ENCODE results near the gene ZDHHC18.
A peak's percentile ranks its signal among the peaks of the same experiment; 100 is the strongest.
"Not testable (repeated sequence)": the region's sequence is repeated elsewhere in the genome, so short reads cannot be mapped to it uniquely, and the experiment has no call there.

ZDHHC18 gene

DNA sequence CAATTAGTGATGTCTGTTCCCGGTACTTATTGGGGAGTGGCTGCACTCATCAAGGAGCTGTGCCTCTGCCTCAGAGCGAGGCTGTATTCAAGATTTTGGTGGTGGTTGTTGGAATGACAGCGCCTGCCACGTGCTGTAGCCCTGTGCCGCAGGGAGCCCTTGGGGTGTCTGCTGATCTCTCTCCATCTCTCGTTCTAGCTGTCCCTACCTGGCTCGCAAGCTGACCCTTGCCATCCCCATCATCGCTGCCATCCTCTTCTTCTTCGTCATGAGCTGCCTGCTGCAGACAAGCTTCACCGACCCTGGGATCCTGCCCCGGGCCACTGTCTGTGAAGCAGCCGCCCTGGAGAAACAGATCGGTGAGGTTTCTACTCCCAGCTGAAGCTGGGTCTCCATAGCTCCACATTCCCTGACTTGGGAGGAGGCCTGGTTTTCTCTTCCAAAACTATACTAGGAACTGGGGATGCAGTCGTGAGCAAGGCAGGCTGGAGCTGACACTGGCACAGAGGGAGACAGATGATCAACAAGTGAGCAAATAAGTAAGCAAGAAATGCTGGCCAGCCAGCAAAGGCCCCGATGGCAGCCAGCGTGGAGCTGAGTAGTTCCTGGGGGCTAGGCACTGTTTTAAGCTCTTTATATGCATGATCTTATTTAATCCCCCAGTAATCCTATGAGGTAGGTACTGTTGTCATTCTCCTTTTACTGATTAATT is 5.9 kb downstream of the ZDHHC18 start:
- no peak for DNase-seq (ENCODE audit: low read depth)

DNA sequence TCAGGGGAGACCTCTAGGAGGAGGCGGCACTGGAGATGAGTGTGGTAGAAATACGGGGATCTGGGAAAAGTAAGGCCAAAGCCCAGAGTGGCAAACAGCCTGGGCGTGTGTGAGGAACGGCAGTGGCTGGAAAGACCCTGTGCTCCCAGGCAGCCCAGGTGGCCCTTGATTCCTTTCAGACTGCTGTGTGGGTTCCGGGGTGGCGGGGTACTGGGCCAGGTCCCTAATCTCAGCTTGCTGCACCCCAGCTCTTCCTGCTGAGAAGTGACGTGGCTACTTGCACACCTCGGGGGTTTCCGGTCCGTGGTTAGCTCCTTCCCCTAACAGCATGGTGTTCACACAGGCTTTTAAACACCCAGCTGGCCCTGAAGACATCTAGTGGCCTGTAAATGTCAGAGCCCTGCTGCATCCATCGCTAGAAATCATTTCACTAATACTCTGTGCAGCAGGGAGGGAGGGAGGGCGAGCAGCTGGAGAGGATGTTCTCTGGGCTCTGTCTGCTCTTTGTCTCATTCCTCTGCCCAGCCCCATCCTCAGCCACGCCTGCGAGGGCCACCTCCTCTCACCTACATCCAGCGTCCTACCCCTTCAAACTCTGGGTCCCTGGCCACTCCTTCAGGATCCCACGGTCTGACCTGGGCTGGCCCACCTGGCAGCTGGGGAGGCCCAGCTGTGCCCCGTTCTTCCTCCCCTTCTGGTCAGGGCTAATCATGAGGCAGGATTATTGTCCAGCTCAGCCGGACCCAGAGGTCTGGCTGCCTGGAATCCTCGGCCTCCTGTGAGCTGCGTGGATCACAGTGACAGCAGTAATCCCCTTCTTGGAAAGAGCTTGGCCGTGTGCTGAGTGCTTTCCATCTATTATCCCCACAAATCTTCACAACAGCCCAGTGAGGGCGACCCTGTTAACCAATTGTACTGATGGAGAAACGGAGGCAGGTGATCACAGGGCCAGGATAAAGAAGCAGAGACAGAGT is 7.2 kb downstream of the ZDHHC18 start:
- DNase-seq (ENCODE audit: low read depth), result no peak

DNA sequence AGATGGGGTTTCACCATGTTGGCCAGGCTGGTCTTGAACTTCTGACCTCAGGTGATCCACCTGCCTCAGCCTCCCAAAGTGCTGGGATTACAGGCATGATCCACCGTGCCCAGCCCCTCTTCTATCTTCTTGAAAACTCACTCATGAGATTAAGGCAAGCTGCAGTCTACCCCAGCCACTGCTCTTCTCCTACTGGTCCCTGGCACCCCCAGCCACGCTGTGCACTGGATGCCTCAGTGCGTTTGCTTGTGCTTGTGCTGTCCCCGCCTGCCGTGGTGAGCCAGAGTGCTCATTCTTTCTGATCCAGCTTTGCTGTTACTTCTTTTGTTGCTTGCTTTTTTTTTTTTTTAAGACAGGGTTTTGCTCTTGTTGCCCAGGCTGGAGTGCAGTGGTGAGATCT is 11.2 kb downstream of the ZDHHC18 start:
- not testable (repeated sequence) for DNase-seq (ENCODE audit: low read depth)

DNA sequence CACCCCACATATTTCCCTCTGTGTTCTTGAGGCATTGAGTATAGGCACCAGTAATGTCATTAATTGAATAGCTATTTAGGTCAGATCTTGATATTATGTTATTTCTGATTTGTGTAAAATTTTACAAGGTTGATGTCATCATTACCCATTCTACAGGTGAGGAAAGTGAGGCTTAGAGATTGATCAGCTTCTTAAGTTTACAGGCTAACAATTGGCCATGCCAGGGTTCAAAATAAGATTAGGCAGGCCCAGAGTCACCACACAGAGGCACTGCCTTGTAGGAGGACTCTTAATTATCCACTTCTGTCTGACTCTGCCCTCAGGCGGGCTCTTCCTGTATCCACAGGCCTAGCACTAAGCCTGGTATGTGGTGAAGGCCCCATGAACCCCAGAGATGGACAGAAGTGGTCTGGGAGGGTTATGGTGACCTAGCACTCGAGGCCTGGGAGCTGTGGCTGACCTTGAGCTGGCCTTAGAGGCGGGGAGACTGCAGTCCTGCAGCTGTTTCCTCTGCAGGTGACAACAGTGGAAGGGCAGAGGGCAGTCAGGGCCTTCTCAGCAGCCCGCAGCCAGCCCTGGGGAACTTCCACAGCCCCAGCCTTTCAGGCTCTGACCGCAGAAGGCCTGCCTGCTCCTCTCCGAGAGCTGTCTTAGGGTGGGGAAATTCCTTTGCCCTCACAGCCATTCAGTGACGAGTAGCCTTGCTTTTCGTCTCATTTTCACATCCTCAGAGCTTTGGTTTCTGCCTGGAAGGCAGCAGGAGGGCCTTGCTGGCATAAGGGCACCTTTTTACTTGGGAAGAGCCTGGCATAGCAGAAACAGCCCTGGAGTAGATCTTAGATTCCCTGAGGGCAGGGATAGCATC is 12.2 kb downstream of the ZDHHC18 start:
- no peak for DNase-seq (ENCODE audit: low read depth)

DNA sequence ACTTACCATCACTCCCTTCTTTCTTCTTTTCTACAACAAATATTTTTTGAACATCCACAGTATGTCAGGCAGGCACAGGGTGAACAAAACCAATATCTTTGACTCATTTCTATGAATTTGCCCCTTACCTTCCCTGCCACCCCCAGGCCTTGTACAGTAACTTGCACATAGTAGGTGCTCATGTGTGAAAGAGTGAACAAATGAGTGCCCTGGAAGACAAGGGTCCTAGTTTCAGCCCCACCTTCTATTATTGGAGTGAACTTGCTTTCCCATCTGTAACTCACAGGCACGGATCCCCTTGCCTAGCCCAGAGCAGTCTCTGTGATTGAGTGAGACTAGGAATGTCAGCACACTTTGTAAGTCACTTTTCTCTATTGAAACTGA is 12.8 kb downstream of the ZDHHC18 start:
- no peak for DNase-seq (ENCODE audit: low read depth)

DNA sequence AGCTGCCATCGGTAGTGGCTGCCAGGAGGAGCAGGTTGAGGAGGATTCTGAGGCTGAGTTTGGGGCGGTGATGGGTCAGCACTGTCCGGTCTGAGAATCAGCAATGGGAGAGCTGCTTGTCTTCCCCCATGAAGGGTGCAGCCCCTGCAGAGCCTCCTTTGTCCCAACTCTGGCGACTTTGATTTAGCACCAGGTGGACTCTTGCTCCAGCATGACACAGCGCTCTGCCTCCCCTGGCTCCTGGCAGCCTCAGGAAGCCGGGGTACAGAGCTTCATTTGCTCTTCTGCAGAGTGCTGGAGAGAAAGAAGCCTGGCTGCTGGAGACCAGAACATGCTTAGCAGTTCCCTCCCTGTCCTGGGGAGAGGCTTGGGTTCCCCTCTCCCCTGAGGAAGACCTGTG is 13.3 kb downstream of the ZDHHC18 start:
- no peak for DNase-seq (ENCODE audit: low read depth)

DNA sequence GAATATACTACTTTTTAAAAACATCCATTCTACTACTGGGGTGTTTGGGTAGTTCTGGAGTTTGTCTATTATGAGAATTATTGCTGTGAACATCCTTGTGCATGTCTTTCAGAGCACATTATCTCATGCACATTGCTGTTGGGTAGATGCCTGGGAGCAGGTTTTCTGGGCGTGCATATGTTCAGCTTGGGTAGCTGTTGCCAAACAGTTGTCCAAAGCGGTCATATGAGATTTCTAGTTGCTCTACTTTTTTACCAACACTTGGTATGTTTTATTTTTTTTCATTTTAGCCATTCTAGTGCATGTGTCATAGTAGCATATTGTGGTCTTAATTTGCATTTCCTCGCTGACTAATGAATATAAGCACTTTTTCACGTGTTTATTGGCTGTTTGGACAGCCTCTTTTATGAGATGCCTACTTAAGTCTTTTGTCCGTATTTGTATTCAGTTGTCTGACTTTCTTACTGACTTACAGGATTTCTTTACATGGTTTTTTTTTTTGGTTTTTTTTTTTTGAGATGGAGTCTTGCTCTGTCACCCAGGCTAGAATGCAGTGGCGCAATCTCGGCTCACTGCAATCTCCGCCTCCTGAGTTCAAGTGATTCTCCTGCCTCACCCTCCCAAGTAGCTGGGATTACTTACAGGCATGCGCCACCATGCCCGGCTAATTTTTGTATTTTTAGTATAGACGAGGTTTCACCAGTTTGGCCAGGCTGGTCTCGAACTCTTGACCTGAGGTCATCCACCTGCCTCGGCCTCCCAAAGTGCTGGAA is 18.1 kb downstream of the ZDHHC18 start:
- DNase-seq (ENCODE audit: low read depth), result no peak

DNA sequence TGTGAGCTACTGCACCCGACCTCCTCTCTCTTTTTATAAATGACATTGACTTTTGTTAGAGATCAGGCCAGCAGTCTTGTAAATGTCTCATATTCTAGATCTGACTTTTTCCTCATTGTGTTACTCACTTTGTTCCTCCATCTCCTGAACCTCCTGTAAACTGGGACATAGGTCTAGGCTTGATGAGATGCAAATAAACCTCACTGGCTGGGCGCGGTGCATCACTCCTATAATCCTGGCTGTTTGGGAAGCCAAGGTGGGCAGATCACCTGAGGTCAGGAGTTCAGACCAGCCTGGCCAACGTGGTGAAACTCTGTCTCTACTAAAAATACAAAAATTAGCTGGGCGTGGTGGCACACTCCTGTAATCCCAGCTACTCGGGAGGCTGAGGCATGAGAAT is 21.3 kb downstream of the ZDHHC18 start:
- not testable (repeated sequence) for DNase-seq (ENCODE audit: low read depth)

DNA sequence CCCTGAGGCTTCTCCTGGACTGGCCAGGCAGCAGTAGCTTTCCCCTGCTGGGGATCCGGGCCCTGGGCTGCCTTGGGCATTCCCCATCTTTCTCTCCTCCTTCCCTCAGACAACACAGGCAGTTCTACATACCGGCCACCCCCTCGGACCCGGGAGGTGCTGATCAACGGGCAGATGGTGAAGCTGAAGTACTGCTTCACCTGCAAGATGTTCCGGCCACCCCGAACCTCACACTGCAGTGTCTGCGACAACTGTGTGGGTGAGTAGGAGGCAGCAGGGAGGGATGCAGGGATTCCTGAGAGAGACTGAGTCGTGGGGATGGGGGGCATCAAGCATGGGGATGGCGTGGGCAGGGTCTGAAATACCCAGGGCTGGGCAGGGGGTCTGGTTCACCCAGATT is 22.0 kb downstream of the ZDHHC18 start:
- DNase-seq (ENCODE audit: low read depth), result no peak

DNA sequence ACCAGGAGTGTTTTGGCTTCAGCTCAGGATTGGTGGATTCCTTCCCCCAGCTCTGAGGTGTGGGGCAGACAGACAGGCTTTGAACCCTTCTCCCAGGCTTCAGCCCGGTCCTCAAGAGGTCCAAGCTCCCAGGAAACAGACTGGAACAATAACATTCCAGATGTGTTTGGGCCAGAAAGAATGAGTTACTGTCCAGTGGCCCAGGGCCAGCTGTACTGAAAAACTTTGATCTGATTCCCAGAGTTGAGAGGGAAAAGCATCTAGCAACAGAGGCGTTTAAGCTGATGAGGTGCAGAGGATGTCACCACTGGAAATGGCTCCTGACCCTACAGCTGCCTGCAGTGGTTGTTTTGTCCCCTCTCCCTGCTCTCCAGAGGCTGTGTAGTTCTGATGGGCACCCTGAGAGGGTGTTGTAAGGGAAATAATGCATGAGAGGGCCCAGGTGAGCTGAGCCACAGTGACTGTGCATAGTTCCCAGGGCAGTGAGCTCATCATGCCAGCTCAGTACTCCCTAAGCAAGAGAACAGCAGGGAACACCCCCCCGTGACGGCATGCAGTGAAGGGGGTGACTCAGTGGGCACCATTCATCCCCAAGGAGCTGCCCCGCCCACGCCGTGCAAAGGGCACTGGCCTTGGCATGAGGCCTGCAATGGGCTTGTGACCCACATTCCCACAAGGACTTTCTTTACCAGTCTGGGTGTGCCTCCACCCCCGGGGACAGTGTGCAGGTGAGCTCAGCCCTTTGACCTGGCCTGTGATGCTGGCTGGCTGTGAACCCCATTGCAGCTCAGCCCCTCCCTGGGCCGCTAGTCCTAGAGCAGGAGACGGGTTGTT is 22.7 kb downstream of the ZDHHC18 start:
- peak; percentile 61 for DNase-seq (ENCODE audit: low read depth)

DNA sequence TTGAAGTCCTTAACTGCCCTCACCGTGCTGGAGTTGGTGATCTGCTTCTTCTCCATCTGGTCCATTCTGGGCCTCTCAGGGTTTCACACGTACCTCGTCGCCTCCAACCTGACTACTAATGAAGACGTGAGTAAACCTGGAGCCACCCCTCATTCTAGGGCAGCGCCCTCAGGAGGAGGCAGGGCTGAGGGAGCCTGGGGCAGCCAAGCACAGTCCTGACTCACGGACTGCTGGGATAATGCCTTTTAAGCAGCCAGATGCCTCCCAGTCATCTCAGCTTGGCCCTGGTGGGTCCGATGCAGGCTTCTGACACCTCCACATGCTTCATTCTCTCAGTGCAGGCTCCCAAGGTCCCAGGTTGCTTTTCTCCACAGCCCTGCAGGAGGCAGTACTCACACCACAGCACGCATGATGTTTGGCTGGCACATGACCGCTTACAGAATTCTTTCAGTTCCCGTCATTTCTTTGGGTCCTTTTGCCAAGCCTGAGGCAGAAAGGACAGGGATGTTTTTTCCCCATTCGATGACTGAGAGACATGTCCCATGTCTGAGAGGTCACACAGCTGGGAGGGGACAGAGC is 24.7 kb downstream of the ZDHHC18 start:
- no peak for DNase-seq (ENCODE audit: low read depth)

DNA sequence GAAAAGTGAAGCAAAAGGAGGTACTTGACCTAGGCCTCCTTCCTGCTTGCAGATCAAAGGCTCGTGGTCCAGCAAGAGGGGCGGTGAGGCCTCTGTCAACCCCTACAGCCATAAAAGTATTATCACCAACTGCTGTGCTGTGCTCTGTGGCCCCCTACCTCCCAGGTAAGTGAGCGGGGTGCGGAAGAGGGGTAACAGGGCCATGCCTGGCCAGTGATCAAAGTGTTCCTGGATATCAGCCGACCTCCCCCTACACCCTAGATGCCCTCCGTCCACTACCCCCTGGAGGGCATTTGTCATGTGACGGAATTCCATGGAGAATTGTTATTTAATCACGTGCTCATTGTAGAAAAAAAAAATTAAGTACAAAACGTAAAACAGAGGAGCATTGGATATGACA is 26.2 kb downstream of the ZDHHC18 start:
- DNase-seq (ENCODE audit: low read depth), result no peak

DNA sequence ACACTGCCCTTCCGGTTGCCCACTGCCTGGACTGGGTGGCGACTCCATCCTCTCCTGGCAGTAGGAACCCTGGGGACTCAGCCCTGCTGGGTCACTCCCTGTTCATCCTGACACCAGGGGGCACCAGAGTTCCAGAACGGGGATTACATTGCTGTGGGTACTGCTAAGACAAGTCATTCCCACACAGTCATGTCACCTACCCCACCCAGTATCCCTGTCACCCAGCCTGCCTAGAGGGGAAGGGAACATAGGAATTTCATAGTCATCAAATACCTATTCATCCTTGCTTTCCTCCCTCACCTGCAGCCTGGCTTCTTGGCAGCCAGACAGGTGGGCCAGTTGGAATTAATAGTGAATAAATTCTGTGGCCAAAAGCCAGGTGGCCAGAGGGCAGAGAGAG is 26.7 kb downstream of the ZDHHC18 start:
- DNase-seq (ENCODE audit: low read depth), result peak; percentile 47

DNA sequence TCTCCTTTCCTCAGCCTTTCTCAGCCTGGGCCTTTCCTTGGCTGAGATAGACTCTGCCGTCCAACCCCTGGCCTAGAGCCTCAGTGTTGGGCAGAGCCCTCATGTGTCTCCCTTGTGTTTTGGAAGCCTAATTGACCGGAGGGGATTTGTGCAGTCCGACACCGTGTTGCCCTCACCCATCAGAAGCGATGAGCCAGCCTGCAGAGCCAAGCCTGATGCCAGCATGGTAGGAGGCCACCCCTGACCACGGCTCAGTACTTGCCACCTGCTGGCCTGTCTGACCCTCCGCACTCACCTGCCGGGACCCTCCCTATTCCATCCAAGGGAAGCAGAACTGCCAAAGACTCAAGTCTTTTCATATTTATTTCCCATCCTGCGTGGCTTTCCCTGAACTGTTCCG is 27.1 kb downstream of the ZDHHC18 start:
- DNase-seq (ENCODE audit: low read depth), result no peak

DNA sequence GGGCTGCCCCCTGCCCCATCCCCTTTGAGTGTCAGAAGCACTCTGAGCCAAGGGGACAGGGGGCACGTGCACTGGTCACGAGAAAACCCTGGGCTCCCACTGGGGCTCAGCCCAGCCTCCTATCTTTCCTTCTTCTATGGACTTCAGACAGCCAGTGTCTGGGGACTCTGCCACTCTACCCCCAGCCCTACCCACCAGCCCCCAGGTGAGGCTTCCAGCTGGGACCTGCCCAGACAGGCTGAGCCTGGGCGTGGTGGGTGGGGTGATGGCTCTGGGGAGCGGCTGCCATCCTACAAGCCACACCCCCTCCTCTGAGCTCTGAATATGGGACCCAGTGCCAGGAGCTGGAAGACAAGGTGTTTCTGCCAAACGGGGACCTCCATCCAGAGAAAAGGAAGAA is 28.4 kb downstream of the ZDHHC18 start:
- DNase-seq (ENCODE audit: low read depth), result no peak

DNA sequence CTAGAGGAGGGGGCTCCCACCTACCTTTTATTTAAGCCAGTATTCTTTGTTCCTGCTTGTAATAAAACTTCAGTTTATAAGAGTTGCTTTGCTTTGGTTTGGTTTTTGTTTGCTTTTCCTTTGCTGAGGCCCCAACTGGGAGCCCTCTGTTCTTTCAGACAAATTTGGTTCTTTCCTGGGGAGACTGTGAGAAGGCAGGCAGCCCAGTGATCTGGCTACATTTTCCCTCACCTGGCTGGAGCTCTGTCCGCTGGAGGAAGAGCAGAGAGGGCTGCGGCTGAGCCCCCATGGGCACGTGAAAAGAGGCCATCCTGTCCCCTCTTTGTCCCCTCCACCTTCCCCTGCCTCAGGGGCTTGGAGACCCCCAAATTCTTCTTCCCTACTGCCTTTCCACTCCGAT is 29.1 kb downstream of the ZDHHC18 start:
- DNase-seq (ENCODE audit: low read depth), result no peak

DNA sequence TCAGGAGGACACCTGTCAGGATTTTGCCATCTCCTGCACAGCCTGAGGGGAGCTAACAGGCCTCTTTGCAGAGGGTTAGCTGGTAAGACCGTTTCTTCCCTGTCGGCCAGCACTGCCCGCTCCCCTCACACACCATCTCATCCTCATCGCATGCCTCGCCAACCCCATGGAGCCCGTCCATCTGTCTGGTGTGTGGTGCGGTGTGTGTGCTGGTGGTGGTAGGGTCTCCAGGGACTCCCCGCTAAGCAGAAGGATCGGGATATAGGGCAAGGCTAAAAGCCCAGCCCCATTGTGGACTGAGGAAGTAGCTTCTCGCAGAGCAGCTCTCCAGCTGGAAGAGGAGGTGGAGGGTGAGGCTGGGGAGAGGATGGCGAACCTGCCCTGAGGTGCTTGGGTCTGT is 29.7 kb downstream of the ZDHHC18 start:
- no peak for DNase-seq (ENCODE audit: low read depth)

DNA sequence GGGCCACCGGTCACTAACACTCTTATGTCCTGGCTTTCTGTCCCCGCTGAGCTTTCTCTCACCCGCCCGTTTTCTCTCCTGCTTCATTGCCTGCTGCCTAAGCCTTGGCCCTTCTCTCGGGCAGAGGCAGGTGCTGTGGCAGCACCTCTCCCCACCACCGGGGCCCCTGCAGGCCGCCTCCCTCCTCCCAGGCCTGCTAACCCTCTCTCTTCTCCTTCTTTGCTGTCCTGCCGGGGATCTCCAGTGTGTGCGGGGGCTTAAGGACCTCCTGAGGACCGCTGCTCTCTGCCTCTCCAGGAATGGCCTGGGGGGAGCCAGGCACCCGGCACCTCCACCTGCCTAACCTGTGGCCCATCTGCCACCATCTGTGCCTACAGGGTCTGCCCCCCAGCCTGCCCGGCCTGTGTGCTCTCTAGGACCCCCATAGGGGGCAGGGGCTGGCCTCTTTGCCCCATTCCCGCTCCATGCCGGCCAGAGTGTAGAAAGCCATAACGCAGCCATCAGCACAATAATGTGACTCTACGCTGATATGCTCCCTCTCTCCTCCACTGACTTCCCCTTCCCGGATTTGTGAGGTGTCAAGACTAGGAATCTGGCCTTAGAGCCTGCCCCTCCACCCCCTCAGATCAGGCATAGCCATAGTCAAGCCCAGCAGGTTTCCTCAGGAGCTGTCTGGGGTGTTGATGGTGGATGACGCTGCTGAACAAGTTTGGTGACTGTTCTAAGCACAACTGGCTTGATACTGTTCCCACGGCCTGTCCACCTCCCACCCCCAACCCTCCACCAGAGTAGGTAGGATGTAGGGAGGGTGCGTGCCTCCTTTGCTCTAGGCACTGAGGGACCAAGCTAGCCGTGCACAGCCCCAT is 30.3 kb downstream of the ZDHHC18 start:
- no peak for DNase-seq (ENCODE audit: low read depth)

DNA sequence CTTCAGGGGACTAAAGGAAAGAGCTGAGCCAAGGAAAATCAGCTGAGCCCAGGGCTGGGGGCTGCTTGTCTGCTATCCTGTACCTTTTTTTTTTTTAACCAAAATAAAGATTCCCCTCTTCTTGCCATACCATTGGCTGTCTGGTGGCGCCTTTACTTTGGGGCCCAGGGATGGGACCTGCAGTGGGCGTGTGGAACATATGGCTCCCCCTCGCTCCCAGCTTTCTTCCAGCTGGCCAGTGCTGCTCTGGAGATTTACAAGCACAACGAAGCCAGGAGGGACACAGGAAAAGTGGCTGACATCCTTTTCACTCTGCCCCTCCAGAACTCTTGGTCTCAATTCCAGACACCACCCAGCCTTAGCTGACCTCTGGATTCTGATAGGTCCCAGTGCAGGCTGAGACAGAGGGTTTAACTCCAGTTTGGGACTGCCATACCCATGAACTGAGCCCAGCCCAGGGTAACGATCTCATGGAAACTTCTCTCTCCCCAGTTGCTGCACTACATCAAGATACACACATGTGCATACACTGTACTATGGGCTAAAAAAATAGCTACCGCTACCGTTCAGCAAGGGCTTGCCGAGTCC is 31.1 kb downstream of the ZDHHC18 start:
- DNase-seq (ENCODE audit: low read depth), result no peak
